Neural crest cell (in vitro differentiated cells): ENCODE data around the gene GABBR2. TPM values are rescaled to one million over a fixed set of nuclear protein-coding genes. Genes with fewer than 3 reads are reported as not detected.

Source experiments
- DNase-seq: peaks from one replicate; pipeline ENCODE4 v3.0.0; 2021; ENCODE audit warnings: low read depth, mixed read lengths, low spot score
- H3K27ac Mint-ChIP-seq: one replicate; pipeline ENCODE4 v1.8.0; 2021; ENCODE audit warnings: mild to moderate bottlenecking, mixed read lengths; ENCODE audit not compliant: unreplicated experiment
- H3K27me3 Mint-ChIP-seq: 2 replicates; pipeline ENCODE4 v1.8.0; 2021; ENCODE audit warnings: low read depth, mild to moderate bottlenecking, mixed read lengths
- H3K36me3 Mint-ChIP-seq: 2 replicates; pipeline ENCODE4 v1.8.0; 2021; ENCODE audit warnings: low read depth, mild to moderate bottlenecking, mixed read lengths
- H3K4me1 Mint-ChIP-seq: 2 replicates; pipeline ENCODE4 v1.8.0; 2021; ENCODE audit warnings: mixed read lengths
- H3K4me3 Mint-ChIP-seq: one replicate; pipeline ENCODE4 v1.8.0; 2021; ENCODE audit warnings: mild to moderate bottlenecking, mixed read lengths
- H3K9me3 Mint-ChIP-seq: 2 replicates; pipeline ENCODE4 v1.8.0; 2021; ENCODE audit warnings: mixed read lengths
- CTCF ChIP-seq: fragments of 200-600 bp; sonication (generic); conservative IDR thresholded peaks from 2 replicates; pipeline ENCODE4 v1.5.0; 2021; ENCODE audit warnings: antibody characterized with exemption, mild to moderate bottlenecking
- total RNA-seq: library from RNA; stranded (reverse); gene quantifications from 2 replicates; pipeline ENCODE4 v1.2.1, GENCODE V29; 2021

Gene GABBR2
- total RNA-seq, 1 donor from 2014 or later, result 0.84 TPM

- H3K4me1 Mint-ChIP-seq, result no peaks in the 10 kb centered on the region
- no peaks in the 10 kb centered on the region for H3K36me3 Mint-ChIP-seq
- H3K9me3 Mint-ChIP-seq, result peaks cover 2% of the 10 kb centered on the region
- no peak overlapping the region for H3K4me3 Mint-ChIP-seq
- no peak for TF ChIP-seq CTCF
- H3K27ac Mint-ChIP-seq, result no peak overlapping the region
- no peak for DNase-seq
- H3K27me3 Mint-ChIP-seq, result peaks cover 48% of the 10 kb centered on the region
These were observed 188.3 kb downstream of the GABBR2 start for GRCh38 chr9:98520221-98520960.

DNA sequence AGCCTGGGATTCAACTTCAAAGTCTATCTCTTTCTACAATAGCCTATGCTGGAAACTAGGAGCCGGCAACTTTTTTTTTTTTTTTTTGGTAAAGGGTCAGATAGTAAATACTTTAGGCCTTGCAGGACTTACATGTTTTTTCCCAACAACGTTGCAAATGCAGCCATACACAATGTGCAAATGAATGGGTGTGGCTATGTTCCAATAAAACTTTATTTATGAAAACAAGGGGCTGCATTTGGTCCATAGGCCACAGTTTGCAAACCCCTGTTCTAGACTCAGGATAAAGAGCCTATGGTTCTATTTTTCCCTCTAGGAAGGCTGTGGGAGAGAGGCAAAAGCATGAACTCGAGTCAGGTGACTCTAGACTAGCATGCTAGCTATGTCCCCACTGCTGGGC is 189.1 kb downstream of the GABBR2 start:
- no peak for TF ChIP-seq CTCF
- peaks cover 2% of the 10 kb centered on the region for H3K9me3 Mint-ChIP-seq
- DNase-seq, result no peak
- no peaks in the 10 kb centered on the region for H3K36me3 Mint-ChIP-seq
- no peak overlapping the region for H3K4me3 Mint-ChIP-seq
- H3K27ac Mint-ChIP-seq, result no peak overlapping the region
- H3K4me1 Mint-ChIP-seq, result no peaks in the 10 kb centered on the region
- H3K27me3 Mint-ChIP-seq, result peaks cover 41% of the 10 kb centered on the region

DNA sequence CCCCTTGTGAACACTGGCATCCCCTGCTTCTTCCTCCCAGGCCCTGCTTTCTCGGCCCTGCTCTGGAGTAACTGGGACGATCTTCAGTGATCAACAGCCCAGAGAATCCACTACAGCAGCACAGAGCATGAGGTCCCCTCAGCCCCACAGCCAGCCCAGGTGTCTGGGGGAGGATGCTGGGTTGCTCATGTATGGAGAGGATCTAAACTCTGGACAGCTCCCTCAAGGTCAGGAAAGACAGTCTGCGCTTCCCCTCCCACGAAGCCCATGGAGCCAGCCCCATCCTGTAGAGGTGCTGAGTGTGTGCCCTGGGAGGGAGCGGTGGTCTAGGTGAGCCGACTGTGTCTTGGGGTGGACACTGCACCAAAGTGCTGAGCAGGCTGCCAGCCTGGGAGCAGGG is 190.2 kb downstream of the GABBR2 start:
- no peak for TF ChIP-seq CTCF
- H3K4me3 Mint-ChIP-seq, result no peak overlapping the region
- no peak overlapping the region for H3K27ac Mint-ChIP-seq
- peaks cover 2% of the 10 kb centered on the region for H3K9me3 Mint-ChIP-seq
- DNase-seq, result no peak
- H3K36me3 Mint-ChIP-seq, result no peaks in the 10 kb centered on the region
- H3K27me3 Mint-ChIP-seq, result peaks cover 31% of the 10 kb centered on the region
- H3K4me1 Mint-ChIP-seq, result no peaks in the 10 kb centered on the region

- H3K27me3 Mint-ChIP-seq, result peaks cover 25% of the 10 kb centered on the region
- no peaks in the 10 kb centered on the region for H3K4me1 Mint-ChIP-seq
- TF ChIP-seq CTCF, result no peak
- H3K36me3 Mint-ChIP-seq, result no peaks in the 10 kb centered on the region
- H3K27ac Mint-ChIP-seq, result no peak overlapping the region
- H3K4me3 Mint-ChIP-seq, result no peak overlapping the region
- peaks cover 2% of the 10 kb centered on the region for H3K9me3 Mint-ChIP-seq
- no peak for DNase-seq
These were observed 191.0 kb downstream of the GABBR2 start for GRCh38 chr9:98517761-98518160.

GRCh38 chr9:98516897-98517503 is 191.7 kb downstream of the GABBR2 start:
- Mint-ChIP-seq H3K4me3 (no peak overlapping the region), H3K4me1 (no peaks in the 10 kb centered on the region)

More at GRCh38 chr9:98516897-98517503, 191.7 kb downstream of the GABBR2 start:
- no peak for TF ChIP-seq CTCF
- Mint-ChIP-seq H3K27ac (no peak overlapping the region), H3K36me3 (no peaks in the 10 kb centered on the region), H3K9me3 (peaks cover 2% of the 10 kb centered on the region), H3K27me3 (peaks cover 20% of the 10 kb centered on the region)
- DNase-seq, result no peak
